MV-4-11 (cell line): ENCODE results near the gene SCAP.
"Not testable (repeated sequence)": the region's sequence is repeated elsewhere in the genome, so short reads cannot be mapped to it uniquely, and the experiment has no call there.

Experiments
- DNase-seq: peaks from one replicate; lab custom pipeline; 2025; lab: John Stamatoyannopoulos, UW

Gene SCAP

DNA sequence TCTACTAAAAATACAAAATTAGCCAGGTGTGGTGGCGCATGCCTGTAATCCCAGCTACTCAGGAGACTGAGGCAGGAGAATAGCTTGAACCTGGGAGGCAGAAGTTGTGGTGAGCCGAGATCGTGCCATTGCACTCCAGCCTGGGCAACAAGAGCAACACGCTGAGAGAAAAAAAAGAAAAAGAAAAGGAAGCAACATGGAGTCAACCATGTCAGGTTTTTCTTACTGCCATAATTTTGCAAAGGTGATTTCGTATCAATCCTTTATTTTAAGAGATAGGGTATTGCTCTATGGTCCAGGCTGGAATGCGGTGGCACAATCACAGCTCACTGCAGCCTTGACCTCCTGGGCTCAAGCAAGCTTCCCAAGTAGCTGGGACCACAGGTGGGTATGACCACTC is 4.5 kb upstream of the SCAP start:
- DNase-seq = not testable (repeated sequence)

DNA sequence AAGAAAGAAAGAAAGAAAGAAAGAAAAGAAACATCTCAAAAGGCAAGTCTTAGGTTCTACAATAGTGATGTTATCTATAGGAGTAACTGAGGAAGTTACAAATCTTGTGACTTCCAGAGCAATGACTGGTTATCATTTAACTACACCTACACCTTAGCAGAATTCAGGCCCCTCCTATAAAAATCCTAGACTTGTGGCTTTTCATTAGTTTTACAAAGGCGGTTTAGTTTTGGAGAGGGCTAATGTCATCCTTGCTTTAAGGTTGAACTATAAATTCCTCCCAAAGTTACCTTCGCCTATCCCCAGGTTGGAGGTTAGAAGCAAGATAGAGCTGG is 4.1 kb upstream of the SCAP start:
- no peak for DNase-seq

DNA sequence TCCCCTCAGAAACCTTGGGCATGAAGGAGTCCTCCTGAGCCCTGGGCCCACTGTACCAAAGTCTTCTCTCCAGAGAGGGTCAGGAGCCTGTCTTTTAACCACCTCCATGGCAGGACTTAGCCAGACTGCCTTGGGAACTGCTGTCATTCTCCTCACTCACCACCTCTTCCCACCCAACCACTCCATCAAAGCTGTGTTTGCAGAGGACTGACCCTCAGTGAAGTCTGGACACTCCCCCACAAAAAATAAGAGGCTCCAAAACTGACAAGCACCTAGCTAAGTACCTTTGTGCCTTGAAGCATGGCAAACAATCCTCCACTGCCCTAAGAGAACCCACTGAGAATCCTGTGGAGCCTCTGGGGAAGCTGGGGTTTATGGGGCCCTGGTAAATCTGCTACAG is 2.3 kb upstream of the SCAP start:
- no peak for DNase-seq

DNA sequence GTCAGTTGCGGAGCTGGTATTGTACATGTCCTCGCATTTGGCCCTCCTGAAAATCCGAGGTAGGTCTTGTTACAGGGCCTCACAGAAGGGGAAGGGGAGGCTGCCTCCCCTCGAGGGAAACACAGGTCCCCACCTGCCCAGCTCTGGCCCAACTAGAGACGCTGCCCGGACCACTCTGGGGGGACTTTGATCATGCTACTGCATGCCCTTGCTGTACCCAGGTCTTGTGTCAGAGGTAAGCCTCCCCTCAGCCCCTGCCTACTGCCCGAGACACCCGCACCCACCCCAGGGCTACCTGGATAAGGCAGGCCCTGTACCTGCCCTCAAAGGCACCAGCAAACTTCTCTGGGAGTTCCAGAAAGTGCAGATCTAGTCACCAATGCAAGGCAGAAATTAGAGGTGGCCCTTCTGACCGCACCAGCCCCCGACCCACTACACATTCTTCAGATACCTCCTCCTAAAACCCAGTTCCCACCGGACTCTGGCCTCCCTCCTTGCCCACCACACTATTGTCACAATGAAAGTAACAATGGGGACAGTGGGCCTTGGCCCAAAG is 981 bp upstream of the SCAP start:
- no peak for DNase-seq

DNA sequence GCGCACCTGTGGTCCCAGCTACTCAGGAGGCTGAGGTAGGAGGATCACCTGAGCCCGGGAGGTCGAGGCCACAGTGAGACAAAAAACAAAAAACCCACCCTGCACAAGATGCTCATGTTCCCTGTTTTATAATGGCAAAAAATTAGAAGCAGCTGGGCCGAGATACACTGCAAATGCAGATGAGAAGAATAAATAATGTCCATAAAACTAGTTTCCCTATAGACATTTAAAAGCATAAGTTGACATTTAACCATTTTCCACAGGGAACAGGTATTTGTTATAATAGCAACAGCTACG is 537 bp upstream of the SCAP start:
- DNase-seq = no peak

DNA sequence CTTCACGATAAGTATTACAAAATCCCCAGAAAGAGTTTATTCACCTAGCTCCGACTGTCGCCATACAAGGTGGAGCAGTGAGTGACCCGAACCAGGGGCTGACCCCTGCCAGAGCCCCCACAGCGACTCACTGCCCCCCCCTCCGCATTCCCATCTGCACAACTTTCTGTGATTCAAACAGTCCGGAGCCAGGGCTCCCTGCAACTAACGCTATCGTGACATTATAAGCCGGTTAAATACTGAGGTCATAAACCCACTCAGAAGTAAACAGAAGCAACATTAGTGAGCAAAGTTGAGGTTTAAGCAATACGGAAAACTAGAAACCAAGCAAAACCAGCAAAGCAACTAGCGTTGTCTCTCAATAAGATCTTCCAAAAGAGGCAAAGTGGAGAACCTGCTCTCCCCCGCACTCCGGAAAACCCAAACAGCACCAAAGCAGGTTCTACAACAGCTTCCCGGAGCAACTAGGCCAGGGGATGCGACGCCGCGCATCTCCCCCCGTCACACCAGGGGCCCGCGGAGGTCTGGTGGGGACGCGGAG is 642 bp downstream of the SCAP start:
- DNase-seq = peak; percentile 19

DNA sequence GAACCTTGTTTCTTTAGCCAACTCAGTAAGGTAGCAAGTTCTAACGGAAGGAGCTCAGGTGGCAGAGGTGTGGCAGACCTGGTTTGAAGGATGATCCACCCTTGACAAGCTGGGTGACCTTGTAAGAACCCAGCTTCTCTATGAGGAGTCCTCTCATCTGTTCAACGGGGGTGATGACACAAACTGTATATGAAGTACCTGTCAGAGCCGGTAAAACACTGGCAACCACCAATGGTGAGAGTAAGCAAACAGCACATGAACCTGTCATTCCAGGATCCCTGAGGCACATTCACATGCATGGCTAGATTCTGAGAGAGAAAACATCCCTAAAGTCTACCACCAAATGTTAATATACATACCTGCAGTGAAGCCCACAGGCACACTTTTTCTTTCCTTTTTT is 2.4 kb downstream of the SCAP start:
- no peak for DNase-seq

DNA sequence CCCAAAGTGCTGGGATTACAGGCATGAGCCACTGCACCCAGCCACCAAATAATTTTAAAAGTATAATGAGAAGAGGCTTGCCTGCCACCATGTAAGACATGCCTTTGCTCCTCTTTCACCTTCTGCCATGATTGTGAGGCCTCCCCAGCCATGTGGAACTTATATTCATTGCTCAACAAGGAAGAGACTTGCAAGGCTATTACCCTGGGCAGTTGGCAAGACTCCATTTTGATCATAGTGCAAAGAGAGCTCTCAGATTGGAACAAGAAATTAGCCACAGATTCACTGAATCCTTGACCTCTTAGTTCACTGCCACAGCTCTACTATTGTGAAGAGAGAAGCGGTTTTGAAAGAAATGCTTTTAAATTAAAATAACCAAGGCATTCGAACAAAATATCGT is 6.1 kb downstream of the SCAP start:
- no peak for DNase-seq

DNA sequence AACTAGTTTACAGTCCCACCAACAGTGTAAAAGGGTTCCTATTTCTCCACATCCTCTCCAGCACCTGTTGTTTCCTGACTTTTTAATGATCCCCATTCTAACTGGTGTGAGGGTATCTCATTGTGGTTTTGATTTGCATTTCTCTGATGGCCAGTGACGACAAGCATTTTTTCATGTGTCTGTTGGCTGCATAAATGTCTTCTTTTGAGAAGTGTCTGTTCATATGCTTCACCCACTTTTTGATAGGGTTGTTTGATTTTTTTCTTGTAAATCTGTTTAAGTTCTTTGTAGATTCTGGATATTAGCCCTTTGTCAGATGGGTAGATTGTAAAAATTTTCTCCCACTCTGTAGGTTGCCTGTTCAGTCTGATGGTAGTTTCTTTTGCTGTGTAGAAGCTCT is 7.4 kb downstream of the SCAP start:
- DNase-seq = not testable (repeated sequence)

DNA sequence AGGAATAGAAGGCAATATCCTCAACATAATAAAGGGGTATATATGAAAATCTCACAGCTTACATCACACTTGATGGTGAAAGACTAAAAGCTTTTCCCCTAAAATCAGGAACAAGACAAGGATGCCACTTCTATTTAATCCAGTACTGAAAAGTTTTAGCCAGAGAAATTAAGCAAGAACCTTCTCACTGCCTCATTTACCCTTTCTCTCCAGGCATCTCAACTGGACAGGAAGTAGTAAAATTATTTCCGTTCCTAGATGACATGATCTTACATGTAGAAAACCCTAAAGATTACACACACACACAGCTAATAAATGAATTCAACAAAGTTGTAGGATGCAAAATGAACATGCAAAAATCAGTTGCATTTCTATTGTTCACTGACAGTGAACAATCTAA is 11.2 kb downstream of the SCAP start:
- DNase-seq = peak; percentile 91

DNA sequence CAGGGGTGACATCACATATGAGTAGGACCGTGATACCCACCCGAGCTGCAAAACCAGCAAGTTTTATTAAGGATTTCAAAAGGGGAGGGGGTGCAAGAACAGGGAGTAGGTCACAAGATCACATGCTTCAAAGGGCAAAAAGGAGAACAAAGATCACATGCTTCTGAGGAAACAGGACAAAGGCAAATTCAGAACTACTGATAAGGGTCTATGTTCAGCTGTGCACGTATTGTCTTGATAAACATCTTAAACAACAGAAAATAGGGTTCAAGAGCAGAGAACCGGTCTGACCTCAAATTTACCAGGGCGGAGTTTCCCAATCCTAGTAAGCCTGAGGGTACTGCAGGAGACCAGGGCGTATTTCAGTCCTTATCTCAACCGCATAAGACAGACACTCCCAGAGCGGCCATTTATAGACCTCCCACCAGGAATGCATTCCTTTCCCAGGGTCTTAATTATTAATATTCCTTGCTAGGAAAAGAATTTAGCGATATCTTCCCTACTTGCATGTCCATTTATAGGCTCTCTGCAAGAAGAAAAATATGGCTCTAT is 16.1 kb downstream of the SCAP start:
- not testable (repeated sequence) for DNase-seq

DNA sequence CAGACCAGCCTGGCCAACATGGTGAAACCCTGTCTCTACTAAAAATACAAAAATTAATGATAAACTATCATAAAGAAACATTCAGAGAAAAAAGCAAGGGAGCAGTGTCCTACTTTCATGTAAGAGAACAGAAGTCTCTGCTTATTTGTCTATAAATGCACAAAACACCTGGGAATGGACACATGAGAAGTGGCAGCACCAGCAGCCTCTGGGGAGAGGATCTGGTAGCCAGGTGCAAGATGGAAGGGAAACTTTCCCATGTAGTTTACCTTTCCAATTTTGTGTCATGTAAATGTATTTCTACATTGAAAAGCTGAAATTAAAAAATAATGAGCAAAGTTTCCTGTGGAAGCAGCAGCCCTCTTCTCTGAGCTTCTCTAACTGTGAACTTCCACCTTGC is 18.8 kb downstream of the SCAP start:
- no peak for DNase-seq

DNA sequence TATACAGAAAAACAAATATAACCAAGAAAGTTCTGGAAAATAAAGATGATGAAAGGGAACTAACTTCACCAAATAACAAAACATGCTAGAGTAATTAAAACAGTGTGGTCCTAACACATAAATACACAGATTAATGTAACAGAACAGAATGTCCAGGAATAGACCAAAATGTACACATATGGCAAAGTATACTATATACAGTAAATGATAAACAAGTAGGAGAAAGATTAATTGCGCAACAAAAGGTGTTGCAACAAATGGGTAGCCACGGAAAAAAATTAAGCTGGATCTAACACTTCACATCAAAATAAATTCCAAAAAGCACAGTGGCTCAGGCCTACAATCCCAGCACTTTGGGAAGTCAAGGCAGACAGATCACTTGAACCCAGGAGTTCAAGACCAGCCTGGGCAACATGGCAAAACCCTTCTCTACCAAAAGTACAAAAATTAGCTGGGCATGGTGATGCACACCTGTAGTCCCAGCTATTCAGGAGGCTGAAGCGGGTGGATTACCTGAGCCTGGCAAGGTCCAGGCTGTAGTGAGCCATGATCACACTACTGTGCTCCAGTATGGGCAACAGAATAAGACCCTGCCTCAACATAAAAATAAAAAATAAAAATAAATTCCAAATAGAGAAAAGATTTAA is 19.8 kb downstream of the SCAP start:
- peak; percentile 19 for DNase-seq

DNA sequence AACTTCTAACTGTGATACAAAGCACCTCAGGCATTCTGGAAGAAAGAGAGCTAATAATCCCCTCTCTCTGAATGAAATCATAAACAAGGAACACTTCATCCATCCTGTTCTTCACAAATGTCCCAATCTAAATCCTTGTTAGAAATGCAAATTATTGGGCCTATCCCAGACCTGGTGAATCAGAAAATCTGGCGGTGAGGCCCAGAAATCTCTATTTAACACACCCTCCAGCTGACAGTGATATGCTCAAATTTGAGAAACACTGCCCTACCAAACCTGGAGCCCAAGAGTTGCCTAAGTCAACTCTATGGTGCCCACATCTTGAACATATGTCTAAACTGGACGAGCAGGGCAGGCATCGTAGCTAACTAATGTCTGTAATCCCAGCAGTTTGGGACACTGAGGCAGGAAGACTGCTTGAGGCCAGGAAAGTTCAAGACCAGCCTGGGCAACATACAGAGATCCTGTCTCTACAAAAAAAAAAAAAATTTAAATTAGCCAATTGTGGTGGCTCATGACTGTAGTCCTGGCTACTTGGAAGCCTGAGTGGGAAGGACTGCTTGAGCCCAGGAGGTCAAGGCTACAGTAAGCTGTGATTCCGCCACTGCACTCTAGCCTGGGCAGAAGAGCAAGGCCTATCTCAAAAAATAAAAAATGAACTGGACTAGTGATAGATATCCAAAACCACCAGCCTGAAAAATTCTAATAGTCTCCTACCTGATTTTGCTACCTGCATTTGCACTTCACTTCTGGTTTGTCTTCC is 23.1 kb downstream of the SCAP start:
- DNase-seq = no peak

DNA sequence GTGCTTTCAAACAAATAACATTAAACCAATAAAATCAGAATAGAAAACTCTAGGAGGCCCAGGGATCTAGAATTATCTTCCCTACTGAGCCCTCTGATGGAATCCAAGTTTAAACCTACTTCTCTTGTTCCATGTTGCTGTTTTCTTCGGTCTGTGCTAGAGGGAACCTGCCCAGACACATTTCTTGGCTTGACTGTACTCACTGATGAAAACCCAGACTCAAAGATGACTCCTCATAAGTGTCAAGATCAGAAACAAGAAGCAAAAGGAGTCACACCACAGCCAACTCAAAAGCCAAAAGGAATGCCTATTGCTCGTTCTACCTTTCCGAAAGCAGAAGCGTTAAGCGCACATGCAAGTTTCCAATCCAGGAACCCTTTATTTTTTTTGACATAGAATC is 31.6 kb downstream of the SCAP start:
- peak; percentile 39 for DNase-seq

DNA sequence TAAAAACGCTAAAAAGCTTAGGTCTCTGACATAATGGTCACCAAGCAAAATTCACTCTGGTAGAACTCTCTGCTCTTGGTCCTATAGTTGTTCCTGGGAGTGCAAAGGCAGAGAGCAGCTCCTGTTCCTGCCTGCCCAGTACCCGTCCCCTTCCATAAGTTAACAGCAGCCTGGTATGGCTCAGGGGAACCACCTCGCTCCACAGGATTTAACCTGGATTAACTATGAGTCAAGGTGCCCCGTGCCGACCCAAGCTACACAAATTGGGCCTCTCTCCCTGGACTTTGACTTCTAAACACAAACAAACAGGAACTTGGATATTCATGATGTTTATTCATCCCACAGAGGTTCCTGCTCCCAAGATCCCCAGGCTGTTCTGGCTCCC is 32.1 kb downstream of the SCAP start:
- no peak for DNase-seq

DNA sequence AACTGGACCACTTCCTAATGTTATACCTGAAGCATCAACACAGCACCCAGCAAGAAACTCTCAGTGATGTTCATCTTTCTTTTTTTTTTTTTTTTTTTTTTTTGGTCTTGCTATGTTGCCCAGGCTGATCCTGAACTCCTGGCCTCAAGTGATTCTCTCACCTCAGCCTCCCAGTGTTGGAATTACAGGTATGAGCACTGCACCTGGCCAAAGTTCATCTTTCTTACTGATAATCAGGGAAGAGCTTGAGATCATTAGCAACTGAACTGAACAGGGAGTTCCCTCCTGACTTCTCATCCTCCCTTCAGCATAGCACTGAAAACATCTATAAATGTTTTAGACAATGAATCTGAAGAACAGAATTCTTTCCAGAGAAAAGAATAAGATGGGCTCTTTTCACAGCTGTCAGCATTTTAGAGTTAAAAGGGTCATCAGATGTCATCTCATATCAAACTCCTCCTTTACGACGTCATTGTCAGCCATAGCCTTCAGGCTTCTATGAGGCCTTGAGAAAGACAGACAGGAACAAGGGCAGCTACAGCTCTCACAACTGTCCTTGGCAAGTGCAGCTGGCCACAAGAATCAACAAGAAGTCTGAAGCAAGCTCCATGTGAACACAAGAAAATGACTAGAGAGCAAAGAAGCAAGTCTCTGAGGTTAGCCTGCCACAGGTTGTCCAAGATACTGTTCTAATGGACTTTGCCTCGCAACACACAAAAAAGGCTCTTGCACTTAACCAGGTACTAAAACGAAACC is 33.8 kb downstream of the SCAP start:
- DNase-seq = no peak

DNA sequence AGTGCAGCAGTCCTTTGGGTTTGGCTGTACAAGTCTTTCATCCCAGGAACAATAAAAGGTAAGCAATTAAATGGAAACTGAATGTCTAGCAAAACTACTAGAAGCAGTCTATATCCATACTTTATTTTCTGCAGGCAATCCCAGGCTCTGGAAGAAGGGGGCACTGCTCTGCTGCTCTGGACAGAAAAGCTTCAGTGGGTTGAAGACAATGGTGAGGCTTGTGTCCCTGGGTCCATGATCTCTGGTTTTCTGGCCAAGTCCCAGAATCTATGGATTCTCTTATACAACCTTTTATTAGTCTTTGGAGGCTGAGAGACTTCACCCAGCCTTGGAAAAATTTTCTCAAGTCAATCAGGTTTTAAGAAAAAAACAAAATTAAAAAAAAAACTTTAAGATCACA is 35.6 kb downstream of the SCAP start:
- DNase-seq = no peak

DNA sequence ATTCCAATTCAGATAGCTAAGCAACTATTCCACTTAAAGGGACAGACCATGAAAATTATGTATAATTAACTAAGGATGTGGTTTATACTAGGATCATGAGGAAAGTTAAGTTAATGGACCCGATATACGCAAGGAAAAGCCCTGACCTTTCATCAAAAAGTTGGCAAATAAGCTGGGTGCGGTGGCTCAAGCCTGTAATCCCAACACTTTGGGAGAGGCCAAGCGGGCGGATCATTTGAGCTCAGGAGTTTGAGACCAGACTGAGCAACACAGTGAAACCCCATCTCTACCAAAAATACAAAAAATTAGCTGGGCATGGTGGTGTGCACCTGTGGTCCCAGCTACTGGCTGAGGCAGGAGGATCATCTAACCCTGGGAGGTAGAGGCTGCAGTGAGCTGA is 39.6 kb downstream of the SCAP start:
- no peak for DNase-seq

DNA sequence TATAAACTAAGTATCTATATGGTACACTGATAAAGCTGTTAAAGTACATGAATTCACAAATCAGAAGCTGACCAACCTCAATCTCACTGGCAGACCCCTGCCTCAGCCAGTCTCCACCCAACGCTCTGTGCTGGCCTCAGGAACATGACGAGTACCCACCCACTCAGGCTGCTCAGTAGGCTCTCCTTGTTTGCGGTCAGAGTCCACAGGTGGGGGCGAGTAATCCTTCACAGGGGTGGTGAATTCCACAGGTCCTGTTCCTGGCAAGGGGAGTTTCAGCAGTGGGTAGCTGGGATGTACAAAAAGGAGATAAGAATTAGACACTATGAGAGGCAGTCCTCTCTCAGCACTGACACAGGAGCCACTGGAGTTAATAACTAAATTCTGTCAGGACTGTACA is 40.9 kb downstream of the SCAP start:
- DNase-seq = no peak

DNA sequence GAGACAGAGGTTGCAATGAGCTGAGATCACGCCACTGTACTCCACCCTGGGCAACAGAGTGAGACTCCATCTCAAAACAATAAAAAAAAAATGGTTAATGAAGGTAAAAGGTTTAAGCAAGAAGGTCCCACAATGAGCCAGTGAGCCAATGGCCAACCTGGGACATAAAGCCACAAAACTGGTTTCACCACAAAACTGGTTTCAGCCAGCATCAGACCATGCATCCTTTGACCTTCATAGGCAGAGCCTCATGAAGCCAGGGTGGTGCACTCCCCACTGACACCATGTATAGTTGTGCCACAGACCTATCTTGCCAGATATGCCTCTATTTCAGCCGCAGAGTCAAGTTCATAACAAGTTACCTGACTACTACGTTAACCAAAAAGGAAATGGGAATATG is 41.9 kb downstream of the SCAP start:
- DNase-seq = no peak

DNA sequence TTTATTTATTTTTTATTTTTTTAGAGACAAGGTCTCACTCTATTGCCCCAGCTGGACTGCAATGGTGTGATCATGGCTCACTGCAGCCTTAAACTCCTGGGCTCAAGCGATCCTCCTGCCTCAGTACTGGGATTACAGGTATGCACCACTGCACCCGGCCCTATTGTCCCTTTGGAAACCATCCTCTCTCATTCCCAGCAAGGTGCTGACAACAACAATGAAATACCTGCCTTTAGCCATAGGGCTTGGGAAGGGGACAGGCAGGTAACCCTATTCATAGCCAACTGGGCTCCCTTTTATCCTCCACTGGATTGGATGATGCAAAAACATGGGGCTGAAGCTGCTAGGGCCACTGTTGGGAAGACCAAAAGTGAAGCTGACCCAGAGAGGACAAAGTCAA is 43.1 kb downstream of the SCAP start:
- DNase-seq = no peak

DNA sequence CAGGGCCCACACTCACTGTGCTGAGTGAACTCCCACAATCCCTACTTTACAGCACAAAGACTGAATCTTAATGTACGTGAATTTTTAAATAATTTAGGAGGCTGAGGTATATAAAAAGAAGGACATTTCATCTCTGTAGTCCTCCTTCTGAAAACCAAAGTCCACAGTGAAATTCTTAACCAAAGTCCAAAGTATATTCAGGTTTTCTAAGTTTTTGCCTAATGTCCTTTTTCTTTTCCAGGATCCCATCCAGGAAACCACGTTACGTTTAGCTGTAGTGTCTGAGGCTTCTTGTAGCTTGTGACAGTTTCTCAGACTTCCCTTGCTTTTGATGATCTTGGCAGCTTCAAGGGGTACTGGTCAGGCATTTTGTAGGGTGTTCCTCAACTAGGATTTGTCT is 44.5 kb downstream of the SCAP start:
- DNase-seq = no peak
